SK-N-SH treated with all-trans-retinoic acid at 6 μM for 48 hours (cell line): ENCODE data around the gene TST.

ENCODE experiments used
- ARNTL ChIP-seq: fragments of 450-650 bp; formaldehyde crosslinking; IDR thresholded peaks from 2 replicates; pipeline ENCODE4 v1.5.0; 2020; ENCODE audit warnings: low read depth, mild to moderate bottlenecking, moderate library complexity, borderline replicate concordance
- CSDC2 ChIP-seq: fragments of 250-450 bp; sonication (Bioruptor Pico); IDR thresholded peaks from 2 replicates; pipeline ENCODE4 v1.5.0; 2020; ENCODE audit warnings: mild to moderate bottlenecking, moderate library complexity
- CSRNP3 ChIP-seq: fragments of 250-450 bp; sonication (Bioruptor Pico); IDR thresholded peaks from 2 replicates; pipeline ENCODE4 v1.5.1; 2021; ENCODE audit warnings: mild to moderate bottlenecking, moderate library complexity
- ESRRG ChIP-seq: fragments of 250-450 bp; sonication (Bioruptor Pico); IDR thresholded peaks from 2 replicates; pipeline ENCODE4 v1.6.1; 2021; ENCODE audit warnings: mild to moderate bottlenecking
- ISL1 ChIP-seq: fragments of 250-450 bp; sonication (Bioruptor Pico); IDR thresholded peaks from 2 replicates; pipeline ENCODE4 v2.1.2; 2022; ENCODE audit warnings: mild to moderate bottlenecking, moderate library complexity
- OSR1 ChIP-seq: fragments of 250-450 bp; sonication (Bioruptor Pico); IDR thresholded peaks from 2 replicates; pipeline ENCODE4 v1.8.0; 2022; ENCODE audit warnings: moderate library complexity, mild to moderate bottlenecking, inconsistent platforms
- RARB ChIP-seq: fragments of 250-450 bp; sonication (Bioruptor Pico); IDR thresholded peaks from 2 replicates; pipeline ENCODE4 v1.8.0; 2021; ENCODE audit warnings: mild to moderate bottlenecking, moderate library complexity
- SNAI2 ChIP-seq: fragments of 250-450 bp; sonication (Bioruptor Pico); IDR thresholded peaks from 2 replicates; pipeline ENCODE4 v1.5.0; 2020; ENCODE audit warnings: mild to moderate bottlenecking, moderate library complexity
- TOX ChIP-seq: fragments of 250-450 bp; sonication (Bioruptor Pico); IDR thresholded peaks from 2 replicates; pipeline ENCODE4 v1.8.0; 2021; ENCODE audit warnings: mild to moderate bottlenecking, moderate library complexity, borderline replicate concordance
- ZFP3 ChIP-seq: fragments of 250-450 bp; sonication (Bioruptor Pico); IDR thresholded peaks from 2 replicates; pipeline ENCODE4 v1.5.0; 2020; ENCODE audit warnings: mild to moderate bottlenecking, moderate library complexity
- ZFP30 ChIP-seq: fragments of 450-650 bp; formaldehyde crosslinking; IDR thresholded peaks from 2 replicates; pipeline ENCODE4 v1.5.0; 2022; ENCODE audit warnings: mild to moderate bottlenecking, moderate library complexity
- ZNF70 ChIP-seq: fragments of 450-650 bp; formaldehyde crosslinking; IDR thresholded peaks from 2 replicates; pipeline ENCODE4 v1.5.0; 2020; ENCODE audit warnings: mild to moderate bottlenecking, moderate library complexity
- TF ChIP-seq, protein P1 (sequence below): fragments of 250-450 bp; sonication (Bioruptor Pico); IDR thresholded peaks from 2 replicates; pipeline ENCODE4 v1.5.1; 2020; ENCODE audit warnings: low read depth, mild to moderate bottlenecking, moderate library complexity
- TF ChIP-seq, protein P2 (sequence below): fragments of 250-450 bp; sonication (Bioruptor Pico); IDR thresholded peaks from 2 replicates; pipeline ENCODE4 v1.8.0; 2020; ENCODE audit warnings: mild to moderate bottlenecking, moderate library complexity, borderline replicate concordance

DNA sequence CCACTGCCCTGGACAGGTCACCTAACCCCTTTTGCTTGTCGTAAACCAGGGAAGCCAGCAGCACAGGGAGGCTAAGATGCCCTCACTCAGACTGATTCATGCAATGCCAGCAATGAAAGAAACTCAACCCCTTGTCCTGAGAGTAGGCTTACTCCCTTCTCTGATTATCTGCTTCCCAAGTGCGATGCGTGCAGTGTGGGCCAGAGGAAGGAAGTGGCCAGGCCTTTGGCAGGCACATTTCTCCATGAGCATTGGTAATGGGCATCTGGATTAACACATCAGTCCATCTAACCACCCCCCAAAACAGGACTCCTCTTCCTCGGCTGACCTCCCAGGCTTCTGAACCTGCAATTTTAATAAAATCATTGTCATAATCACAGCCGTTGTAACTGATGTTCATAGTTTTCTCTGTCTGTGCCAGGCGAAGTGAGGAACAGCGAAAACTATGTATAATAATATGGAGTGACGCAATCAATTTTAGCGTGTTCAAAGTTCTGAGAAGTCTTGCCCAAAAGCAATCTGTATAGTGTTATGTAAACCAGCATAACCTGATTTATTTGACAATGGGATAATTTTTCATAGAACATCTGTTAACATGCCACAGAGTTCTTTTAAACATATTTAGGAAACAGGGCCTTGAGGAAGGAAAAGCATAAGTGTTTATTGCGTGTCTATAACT lies 33.9 kb downstream of the TST start:
- TF ChIP-seq ZFP30 (no peak), CSRNP3 (CRISPR knock-in tag) (no peak), SNAI2 (CRISPR knock-in tag) (no peak), RARB (CRISPR knock-in tag) (no peak), ARNTL (CRISPR knock-in tag) (no peak), OSR1 (CRISPR knock-in tag) (no peak), TOX (CRISPR knock-in tag) (no peak), ISL1 (CRISPR knock-in tag) (no peak), ZFP3 (CRISPR knock-in tag) (no peak), ZNF70 (CRISPR knock-in tag) (no peak), CSDC2 (no peak), ESRRG (no peak)
- TF ChIP-seq, protein P1, sequence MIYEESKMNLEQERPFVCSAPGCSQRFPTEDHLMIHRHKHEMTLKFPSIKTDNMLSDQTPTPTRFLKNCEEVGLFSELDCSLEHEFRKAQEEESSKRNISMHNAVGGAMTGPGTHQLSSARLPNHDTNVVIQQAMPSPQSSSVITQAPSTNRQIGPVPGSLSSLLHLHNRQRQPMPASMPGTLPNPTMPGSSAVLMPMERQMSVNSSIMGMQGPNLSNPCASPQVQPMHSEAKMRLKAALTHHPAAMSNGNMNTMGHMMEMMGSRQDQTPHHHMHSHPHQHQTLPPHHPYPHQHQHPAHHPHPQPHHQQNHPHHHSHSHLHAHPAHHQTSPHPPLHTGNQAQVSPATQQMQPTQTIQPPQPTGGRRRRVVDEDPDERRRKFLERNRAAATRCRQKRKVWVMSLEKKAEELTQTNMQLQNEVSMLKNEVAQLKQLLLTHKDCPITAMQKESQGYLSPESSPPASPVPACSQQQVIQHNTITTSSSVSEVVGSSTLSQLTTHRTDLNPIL (CRISPR knock-in tag), result no peak
- TF ChIP-seq, protein P2, sequence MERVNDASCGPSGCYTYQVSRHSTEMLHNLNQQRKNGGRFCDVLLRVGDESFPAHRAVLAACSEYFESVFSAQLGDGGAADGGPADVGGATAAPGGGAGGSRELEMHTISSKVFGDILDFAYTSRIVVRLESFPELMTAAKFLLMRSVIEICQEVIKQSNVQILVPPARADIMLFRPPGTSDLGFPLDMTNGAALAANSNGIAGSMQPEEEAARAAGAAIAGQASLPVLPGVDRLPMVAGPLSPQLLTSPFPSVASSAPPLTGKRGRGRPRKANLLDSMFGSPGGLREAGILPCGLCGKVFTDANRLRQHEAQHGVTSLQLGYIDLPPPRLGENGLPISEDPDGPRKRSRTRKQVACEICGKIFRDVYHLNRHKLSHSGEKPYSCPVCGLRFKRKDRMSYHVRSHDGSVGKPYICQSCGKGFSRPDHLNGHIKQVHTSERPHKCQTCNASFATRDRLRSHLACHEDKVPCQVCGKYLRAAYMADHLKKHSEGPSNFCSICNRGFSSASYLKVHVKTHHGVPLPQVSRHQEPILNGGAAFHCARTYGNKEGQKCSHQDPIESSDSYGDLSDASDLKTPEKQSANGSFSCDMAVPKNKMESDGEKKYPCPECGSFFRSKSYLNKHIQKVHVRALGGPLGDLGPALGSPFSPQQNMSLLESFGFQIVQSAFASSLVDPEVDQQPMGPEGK (CRISPR knock-in tag), result no peak
